HPDE6-E6E7 (cell line): ENCODE results near the gene HLA-DQA2.
"Not testable (repeated sequence)": the region's sequence is repeated elsewhere in the genome, so short reads cannot be mapped to it uniquely, and the experiment has no call there.

Source experiments
- DNase-seq: peaks from one replicate; pipeline ENCODE4 v3.0.0; 2011; ENCODE audit warnings: missing footprints; ENCODE audit errors: extremely low spot score

The HLA-DQA2 gene

GRCh38 chr6:32741031-32741960 lies at the start of gene HLA-DQA2:
Gene HLA-DQA2 (plus strand): TSS chr6:32741391. CDS start chr6:32741444, 53 bp downstream.
- no peak for DNase-seq

- peak; percentile 15 for DNase-seq
Observed at GRCh38 chr6:32692019-32692418, 49.2 kb upstream of the HLA-DQA2 start.

DNA sequence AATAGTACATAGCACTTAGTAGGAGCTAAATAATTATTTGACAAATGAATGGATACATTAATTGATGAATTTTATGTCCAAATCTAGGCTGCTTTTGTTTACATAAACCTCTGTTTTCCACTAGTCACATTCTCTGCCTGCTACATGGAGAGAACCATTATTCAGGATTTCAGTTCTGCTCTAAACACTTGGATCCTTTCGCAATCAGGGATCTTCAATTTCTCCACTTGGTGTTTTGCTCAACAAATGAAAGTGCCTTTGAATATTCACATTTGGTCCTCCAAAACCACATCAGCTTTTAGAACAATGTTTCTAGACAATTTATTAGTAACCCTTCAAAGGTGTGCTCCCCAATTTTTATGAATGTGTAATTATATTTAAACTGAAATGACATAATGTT lies 44.2 kb upstream of the HLA-DQA2 start:
- DNase-seq: no peak

DNA sequence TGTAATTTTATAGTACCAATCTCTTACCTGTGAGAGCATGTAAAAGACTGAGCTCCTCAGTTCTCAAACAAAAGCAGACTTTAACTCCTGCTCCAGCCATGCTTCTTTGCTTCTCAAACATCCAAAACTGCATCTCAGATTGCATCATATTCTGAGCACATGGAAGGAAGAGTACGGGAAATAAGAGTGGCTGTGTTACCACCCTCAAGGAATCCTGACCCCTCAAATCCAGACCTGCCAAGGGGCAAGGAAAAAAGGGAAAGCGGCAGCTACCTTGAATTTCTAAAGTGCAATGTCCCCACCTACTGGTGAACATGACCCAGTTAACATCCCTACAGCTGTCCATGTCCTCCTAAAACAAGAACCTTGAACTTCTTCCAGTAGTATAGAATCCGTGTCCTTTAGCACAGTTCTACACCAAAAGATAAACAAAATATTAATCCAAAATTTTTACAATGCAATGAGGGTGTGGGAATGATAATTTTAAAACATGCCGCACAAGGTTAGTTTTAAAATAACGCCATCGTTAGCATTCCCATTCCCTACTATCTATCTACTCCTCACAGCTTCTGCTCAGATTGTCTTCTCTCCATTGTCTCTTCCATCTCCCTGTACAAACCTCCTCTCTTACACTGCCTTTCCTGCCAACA lies 40.7 kb upstream of the HLA-DQA2 start:
- peak; percentile 23 for DNase-seq

DNA sequence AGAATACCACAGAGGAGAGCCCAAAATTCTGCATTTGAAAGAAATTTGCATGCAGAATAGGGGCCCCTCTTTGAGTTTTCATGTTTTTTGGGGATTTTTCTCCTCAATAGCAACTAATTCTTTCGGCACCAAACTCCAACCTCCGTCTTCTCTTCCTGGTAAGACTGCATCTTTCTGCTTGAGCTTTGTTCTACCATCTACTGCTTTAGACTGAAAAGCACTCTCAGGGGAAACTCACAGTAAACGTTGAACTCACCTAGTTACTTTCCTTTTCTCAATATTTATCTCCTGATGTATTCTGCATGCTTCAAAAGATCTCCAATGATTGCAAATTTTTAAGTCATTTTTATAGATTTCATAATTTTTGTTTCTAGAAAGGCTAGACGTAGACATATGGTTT lies 37.8 kb upstream of the HLA-DQA2 start:
- DNase-seq: no peak

GRCh38 chr6:32705164-32705563 lies 36.0 kb upstream of the HLA-DQA2 start:
- DNase-seq: not testable (repeated sequence)

- no peak for DNase-seq
Observed at GRCh38 chr6:32709625-32710024, 31.6 kb upstream of the HLA-DQA2 start.

GRCh38 chr6:32713241-32713640 lies 27.9 kb upstream of the HLA-DQA2 start:
- DNase-seq: no peak

DNA sequence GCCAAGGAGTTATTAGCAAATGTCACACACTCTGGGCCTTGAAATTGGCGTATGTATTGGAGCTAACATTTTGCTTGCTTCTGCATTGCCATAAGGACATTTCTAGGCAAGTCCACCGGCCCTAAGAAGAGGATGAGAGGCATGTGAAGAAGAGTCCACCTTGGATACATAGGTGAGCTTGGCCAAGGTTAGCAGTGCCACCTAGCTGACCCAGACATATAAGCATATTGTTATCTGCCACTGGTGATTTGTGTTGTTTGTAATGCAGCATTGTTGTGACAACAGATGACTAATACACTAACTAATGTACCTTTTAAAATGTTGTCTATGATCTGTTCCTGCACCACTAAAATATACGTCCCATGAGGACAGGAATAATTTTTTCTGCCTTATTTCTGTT lies 24.8 kb upstream of the HLA-DQA2 start:
- no peak for DNase-seq

- no peak for DNase-seq
Observed at GRCh38 chr6:32718879-32719278, 22.3 kb upstream of the HLA-DQA2 start.

- DNase-seq: no peak
Observed at GRCh38 chr6:32738126-32738525, 3.1 kb upstream of the HLA-DQA2 start.

- no peak for DNase-seq
Observed at GRCh38 chr6:32742374-32742773, 1.2 kb downstream of the HLA-DQA2 start.

DNA sequence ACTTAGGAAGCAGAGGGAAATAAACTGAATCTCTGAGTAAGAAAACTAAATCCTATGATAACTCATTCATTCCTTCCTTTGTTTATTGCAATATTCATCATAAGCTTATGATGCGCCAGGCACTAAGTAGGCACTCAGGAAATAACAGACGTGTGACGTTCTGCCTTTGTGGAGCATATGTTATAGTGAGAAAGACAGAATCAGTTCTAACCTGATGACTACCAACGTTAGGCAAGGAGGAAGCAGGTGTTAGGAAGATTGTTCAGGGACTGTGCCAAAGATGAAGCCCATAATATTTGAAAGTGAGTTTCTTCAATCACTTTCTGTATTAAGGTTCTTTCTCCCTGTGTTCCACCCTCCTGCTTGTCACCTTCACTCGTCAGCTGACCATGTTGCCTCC lies 3.6 kb downstream of the HLA-DQA2 start:
- DNase-seq: no peak

- DNase-seq: not testable (repeated sequence)
Observed at GRCh38 chr6:32745649-32746048, 4.5 kb downstream of the HLA-DQA2 start.

- no peak for DNase-seq
Observed at GRCh38 chr6:32752580-32752979, 11.4 kb downstream of the HLA-DQA2 start.

GRCh38 chr6:32759669-32760068 lies 18.5 kb downstream of the HLA-DQA2 start:
- DNase-seq: no peak

GRCh38 chr6:32761072-32761471 lies 19.9 kb downstream of the HLA-DQA2 start:
- no peak for DNase-seq

- DNase-seq: no peak
Observed at GRCh38 chr6:32761548-32761947, 20.4 kb downstream of the HLA-DQA2 start.

DNA sequence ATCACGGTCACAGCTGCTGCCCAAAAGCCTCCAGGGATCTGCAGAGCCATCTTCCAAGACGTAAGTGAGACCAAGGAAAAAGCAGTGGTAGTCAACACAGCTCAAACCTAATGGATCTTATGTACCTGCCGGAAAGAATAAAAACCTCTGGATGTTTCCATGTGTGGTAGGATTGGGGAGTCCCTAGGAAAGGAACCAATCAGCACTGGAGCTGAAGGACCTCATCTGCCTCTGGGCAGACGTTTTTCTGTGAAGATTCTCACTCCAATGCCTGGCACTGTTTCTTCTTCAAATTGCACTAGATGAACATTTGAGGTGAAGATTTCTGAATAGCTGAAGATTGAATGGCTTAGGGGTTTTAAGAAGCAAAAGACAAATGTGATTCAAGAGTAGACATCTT lies 22.2 kb downstream of the HLA-DQA2 start, which contains the start of gene HLA-DQB2:
TSS of gene HLA-DQB2 (minus strand) at position 112 of the 400 bp plus-strand sequence. CDS start at position 50, 62 bp downstream.
- DNase-seq: no peak

DNA sequence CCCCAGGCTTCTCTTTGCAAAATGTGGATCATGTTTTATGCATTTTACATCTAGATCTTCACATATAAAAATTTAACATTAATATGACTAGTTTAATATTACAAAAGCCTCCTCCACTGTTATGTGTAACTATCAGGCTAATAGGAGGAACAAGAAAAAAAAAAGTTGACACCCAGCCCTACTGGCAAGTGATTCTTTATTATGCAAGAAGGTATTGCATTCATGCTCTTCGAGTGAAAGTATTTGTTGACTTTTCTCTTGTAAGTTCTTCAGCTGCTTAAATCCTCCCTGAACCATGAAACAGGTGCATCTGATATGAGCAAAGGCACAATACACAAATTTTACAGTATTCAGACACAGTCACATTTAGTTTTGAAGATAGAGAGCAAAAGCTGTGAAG lies 22.9 kb downstream of the HLA-DQA2 start:
- no peak for DNase-seq

DNA sequence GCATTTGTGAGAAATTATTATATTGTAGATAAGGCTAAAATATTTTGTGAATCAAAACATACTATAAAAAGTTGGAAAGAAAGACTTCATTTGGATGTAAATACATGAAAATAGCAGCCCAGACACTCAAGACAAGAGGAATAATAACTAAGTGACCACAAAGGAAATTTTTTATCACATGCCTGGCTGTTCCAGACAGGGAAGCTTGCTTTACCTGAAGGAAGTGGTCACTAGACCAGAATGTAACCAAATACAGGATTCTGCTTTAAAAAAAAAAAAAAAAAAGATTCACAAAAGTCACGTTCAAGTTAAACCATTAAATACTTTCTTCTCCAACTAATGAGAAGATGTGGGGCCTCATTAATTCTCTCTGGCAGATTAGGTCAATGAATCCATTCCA lies 31.5 kb downstream of the HLA-DQA2 start:
- DNase-seq: no peak

DNA sequence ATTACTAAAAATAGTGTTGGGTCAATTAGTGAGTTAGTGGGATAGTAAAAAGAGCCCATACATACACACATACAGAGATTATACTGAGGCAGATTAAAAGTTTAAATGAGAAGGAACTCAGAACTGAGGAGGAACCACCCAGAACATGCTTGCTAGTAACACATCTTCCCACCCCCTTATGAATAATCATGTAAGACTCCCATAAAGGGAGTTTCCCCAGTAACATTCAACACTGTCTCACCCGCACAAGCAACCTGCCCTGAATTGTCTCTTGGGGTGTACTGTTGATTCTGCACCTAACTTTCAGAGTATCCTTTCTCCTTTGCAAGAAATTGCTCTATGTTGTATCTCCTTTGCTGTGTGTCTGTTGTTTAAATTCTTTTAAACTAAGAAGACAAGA lies 33.2 kb downstream of the HLA-DQA2 start:
- DNase-seq: no peak

DNA sequence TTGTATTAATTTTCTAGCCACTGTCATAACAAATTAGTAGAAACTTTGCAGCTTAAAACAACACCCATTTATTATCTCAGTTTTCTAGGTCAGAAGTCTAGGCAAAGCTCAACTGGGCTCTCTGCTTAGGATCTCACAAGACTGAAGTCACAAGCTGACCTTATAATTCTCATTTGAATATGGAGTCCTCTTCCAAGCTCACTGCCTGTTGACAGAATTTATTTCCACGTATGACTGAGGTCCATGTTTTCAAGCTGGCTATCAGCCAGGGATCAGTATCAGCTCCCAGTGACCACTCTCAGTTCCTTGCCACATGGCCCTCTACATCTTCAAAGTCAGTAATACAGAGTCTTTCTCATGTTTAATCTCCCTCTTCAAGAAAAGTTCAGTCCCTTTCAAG lies 33.9 kb downstream of the HLA-DQA2 start:
- no peak for DNase-seq
